Measurements from ENCODE around the gene ARVCF. TPM values are rescaled to one million over a fixed set of nuclear protein-coding genes. Genes with fewer than 3 reads are reported as not detected.

ARVCF gene
- total and polyA plus RNA-seq, 2 donors (not counting 3 experiments of a cell fraction or from before 2014, with no cell fraction given) = 81.3 to 105 TPM

DNA sequence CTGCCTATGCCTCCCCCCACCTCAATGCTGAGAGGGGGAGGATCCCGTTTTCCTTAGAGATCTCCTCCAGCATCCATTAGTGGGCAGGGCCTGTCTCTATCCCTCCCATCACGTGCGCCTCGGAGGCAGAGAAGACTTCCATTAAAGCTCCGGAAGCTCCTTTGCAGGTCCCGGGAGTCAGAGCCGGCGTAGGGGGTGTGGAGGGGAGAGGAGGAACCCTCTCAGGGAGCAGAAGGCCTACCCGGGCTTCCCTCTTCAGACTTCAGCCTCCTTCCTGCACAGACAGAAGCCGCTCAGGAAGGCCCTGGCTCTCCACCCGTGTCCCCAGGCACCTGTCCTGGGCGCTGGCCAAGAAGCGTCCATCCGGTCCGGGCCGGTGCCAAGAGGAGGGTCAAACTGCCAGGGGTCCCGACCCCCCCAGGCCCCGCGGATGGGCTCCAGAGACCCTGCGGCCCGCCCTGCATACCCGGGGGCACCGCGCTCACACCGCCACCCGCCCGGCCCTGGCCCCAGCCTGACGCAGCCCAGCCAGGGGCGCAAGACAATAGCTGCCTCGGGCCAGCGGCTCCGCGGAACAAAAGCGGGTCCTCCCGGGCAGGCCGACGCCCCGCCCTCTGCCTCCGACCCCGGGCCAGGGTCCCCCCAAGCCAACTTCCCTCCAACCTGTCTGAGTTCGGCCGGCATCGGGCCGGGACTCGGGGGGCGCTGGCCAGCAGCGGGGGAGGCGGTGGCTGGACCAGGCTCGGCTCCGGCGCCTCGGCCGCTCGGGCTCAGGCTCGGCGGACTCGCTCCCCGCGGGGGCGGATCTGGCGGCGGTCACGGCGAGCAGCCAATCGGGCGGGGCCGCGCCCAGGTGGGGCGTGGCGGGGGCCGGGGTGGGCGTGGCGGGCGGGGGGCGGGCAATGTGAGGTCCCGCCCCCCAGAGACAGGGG is 29.9 kb downstream of the ARVCF start:
- dilution Hi-C loops (cut with MboI; ENCODE audit: extremely low pct_ligation_motif_present, low sequenced_read_pairs) (no loop called here), intact Hi-C loops (cut with micrococcal nuclease) (loop anchor here (1.0 kb wide), 3 partner anchors 11 to 27 kb away; no protein-coding TSS in a partner anchor)
- Histone ChIP-seq H3K27ac (ENCODE audit: insufficient read depth, low read depth, low read length) (peak overlapping the region; percentile 80), H3K36me3 (ENCODE audit: control insufficient read depth in 2 of 2, extremely low read depth in 1 of 2, insufficient read depth in 2 of 2, low read length in 2 of 2) (peaks cover 0 to 5% of the 10 kb centered on the region in 2 experiments), H4K20me1 (replicated peaks; ENCODE audit: control insufficient read depth, extremely low read depth, insufficient read depth, low read length) (no peaks in the 10 kb centered on the region), H3K9me3 (replicated peaks; ENCODE audit: control insufficient read depth, insufficient read depth, low read length) (no peaks in the 10 kb centered on the region), H3K79me2 (ENCODE audit: control insufficient read depth, insufficient read depth, low read length) (peaks cover 13% of the 10 kb centered on the region), H2AFZ (ENCODE audit: low read depth, low read length) (peak overlapping the region; percentile 55), H3K4me1 (ENCODE audit: control insufficient read depth, extremely low read depth, insufficient read depth, low read length) (peaks cover 26% of the 10 kb centered on the region), H3K9me1 (replicated peaks; ENCODE audit: control insufficient read depth, extremely low read depth, insufficient read depth, low read length) (no peaks in the 10 kb centered on the region), H3K4me3 (replicated peaks in 1 of 3; ENCODE audit: insufficient read depth in 1 of 3, low read depth in 1 of 3, low read length in 3 of 3) (peak overlapping the region; percentile 67 to 87 (median 78)), H3K27me3 (ENCODE audit: control insufficient read depth in 2 of 2, insufficient read depth in 2 of 2, low read length in 2 of 2) (no peaks in the 10 kb centered on the region), H3K9ac (replicated peaks; ENCODE audit: extremely low read depth, insufficient read depth, low read length) (peak overlapping the region; percentile 94), H3K4me2 (ENCODE audit: insufficient read depth, low read length) (peak overlapping the region; percentile 44)
- BruUV-seq (replicated peaks) = TSS peak; percentile 87
- TF ChIP-seq GATA2 (IDR thresholded peaks at IDR 0.05; ENCODE audit: insufficient read depth, insufficient read length, low read depth, low read length) = no peak
- TF ChIP-seq FOS (IDR thresholded peaks at IDR 0.05; ENCODE audit: borderline replicate concordance, insufficient read depth, low read length) = no peak
- TF ChIP-seq, protein P1, sequence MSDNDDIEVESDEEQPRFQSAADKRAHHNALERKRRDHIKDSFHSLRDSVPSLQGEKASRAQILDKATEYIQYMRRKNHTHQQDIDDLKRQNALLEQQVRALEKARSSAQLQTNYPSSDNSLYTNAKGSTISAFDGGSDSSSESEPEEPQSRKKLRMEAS (IDR thresholded peaks at IDR 0.05; ENCODE audit: insufficient read depth, insufficient read length) = peak; percentile 71
- peak; percentile 76 for TF ChIP-seq POLR2A (IDR thresholded peaks at IDR 0.05; ENCODE audit: low read depth, low read length)
- no peak for TF ChIP-seq MYC (IDR thresholded peaks at IDR 0.05; ENCODE audit: low read depth, low read length)
- TF ChIP-seq, protein P2, sequence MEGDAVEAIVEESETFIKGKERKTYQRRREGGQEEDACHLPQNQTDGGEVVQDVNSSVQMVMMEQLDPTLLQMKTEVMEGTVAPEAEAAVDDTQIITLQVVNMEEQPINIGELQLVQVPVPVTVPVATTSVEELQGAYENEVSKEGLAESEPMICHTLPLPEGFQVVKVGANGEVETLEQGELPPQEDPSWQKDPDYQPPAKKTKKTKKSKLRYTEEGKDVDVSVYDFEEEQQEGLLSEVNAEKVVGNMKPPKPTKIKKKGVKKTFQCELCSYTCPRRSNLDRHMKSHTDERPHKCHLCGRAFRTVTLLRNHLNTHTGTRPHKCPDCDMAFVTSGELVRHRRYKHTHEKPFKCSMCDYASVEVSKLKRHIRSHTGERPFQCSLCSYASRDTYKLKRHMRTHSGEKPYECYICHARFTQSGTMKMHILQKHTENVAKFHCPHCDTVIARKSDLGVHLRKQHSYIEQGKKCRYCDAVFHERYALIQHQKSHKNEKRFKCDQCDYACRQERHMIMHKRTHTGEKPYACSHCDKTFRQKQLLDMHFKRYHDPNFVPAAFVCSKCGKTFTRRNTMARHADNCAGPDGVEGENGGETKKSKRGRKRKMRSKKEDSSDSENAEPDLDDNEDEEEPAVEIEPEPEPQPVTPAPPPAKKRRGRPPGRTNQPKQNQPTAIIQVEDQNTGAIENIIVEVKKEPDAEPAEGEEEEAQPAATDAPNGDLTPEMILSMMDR (IDR thresholded peaks at IDR 0.05; ENCODE audit: extremely low read depth in 1 of 2, insufficient read depth in 1 of 2, low read depth in 1 of 2, low read length in 2 of 2) = peak in 1 of 2 donors; percentile 5
- TF ChIP-seq EZH2 (IDR thresholded peaks at IDR 0.05; ENCODE audit: borderline replicate concordance, low read depth, low read length, severe bottlenecking) = no peak
- no peak for TF ChIP-seq JUN (IDR thresholded peaks at IDR 0.05; ENCODE audit: borderline replicate concordance, insufficient read depth, insufficient read length, low read depth)
- TF ChIP-seq POLR2AphosphoS5 (IDR thresholded peaks at IDR 0.05; ENCODE audit: insufficient read depth, low read depth, low read length) = peak; percentile 83
- POLR2A ChIA-PET = interaction anchor here (0.6 to 1.8 kb wide), 4 partner anchors 12 to 27 kb away, joined by 3 to 7 read pairs (median 6); no protein-coding TSS in a partner anchor
- DNase-seq (ENCODE audit: low read depth, low spot score) (peak; percentile 77), FAIRE-seq (peak; percentile 88)
- CTCF ChIA-PET = interaction anchor here (0.6 to 4.4 kb wide), 9 partner anchors 10 to 792 kb away, joined by 3 to 78 read pairs (median 4); no protein-coding TSS in a partner anchor

Data from endothelial cell of umbilical vein (primary cell).